HepG2 (cell line): ENCODE measurements around the gene PTCRA. TPM values are rescaled to one million over a fixed set of nuclear protein-coding genes. Genes with fewer than 3 reads are reported as not detected.
A peak's percentile ranks its signal among the peaks of the same experiment; 100 is the strongest.

Experiments used
- ATM ChIP-seq: fragments of 450-650 bp; IDR thresholded peaks from 2 replicates; pipeline ENCODE4 v1.7.1; 2017; ENCODE audit warnings: mild to moderate bottlenecking, borderline replicate concordance
- CBX1 ChIP-seq: IDR thresholded peaks from one replicate; pipeline ENCODE4 v1.6.1; 2016; ENCODE audit warnings: antibody characterized with exemption, low read depth
- EEA1 ChIP-seq: sonication (generic); formaldehyde crosslinking; IDR thresholded peaks from 2 replicates; pipeline ENCODE4 v1.5.1; 2020; ENCODE audit warnings: mild to moderate bottlenecking, missing genetic modification reagents, borderline replicate concordance
- HDAC2 ChIP-seq: sonication (generic); formaldehyde crosslinking; IDR thresholded peaks from 2 replicates; pipeline ENCODE4 v1.4.0; 2020; ENCODE audit warnings: missing genetic modification reagents
- KLF6 ChIP-seq: IDR thresholded peaks from 2 replicates; pipeline ENCODE4 v1.8.0; 2016; ENCODE audit warnings: missing biosample characterization, missing genetic modification reagents
- NCOA5 ChIP-seq: sonication (generic); formaldehyde crosslinking; IDR thresholded peaks from 2 replicates; pipeline ENCODE4 v1.4.0; 2020; ENCODE audit warnings: missing genetic modification reagents
- PAWR ChIP-seq: sonication (generic); formaldehyde crosslinking; IDR thresholded peaks from 2 replicates; pipeline ENCODE4 v1.4.0; 2020; ENCODE audit warnings: missing genetic modification reagents, mild to moderate bottlenecking, borderline replicate concordance
- SNAPC5 ChIP-seq: sonication (generic); formaldehyde crosslinking; IDR thresholded peaks from 2 replicates; pipeline ENCODE4 v1.8.1; 2023; ENCODE audit warnings: mild to moderate bottlenecking, missing genetic modification reagents, borderline replicate concordance
- THAP11 ChIP-seq: IDR thresholded peaks from 2 replicates; pipeline ENCODE4 v1.6.1; 2016; ENCODE audit warnings: missing biosample characterization, missing genetic modification reagents
- YY1 ChIP-seq: IDR thresholded peaks from 2 replicates; pipeline ENCODE4 v1.6.1; 2011; ENCODE audit warnings: low read length, low read depth, moderate library complexity, mild to moderate bottlenecking; ENCODE audit not compliant: insufficient read depth, insufficient replicate concordance
- ZNF138 ChIP-seq: sonication (generic); formaldehyde crosslinking; IDR thresholded peaks from 2 replicates; pipeline ENCODE4 v1.5.0; 2020; ENCODE audit warnings: mild to moderate bottlenecking, low read depth, missing genetic modification reagents
- ZNF512 ChIP-seq: sonication (generic); formaldehyde crosslinking; IDR thresholded peaks from 2 replicates; pipeline ENCODE4 v1.4.0; 2020; ENCODE audit warnings: mild to moderate bottlenecking, missing genetic modification reagents
- ZNF75D ChIP-seq: sonication (generic); formaldehyde crosslinking; IDR thresholded peaks from 2 replicates; pipeline ENCODE4 v1.8.1; 2023; ENCODE audit warnings: missing genetic modification reagents, mild to moderate bottlenecking, borderline replicate concordance
- ZNF800 ChIP-seq: sonication (generic); formaldehyde crosslinking; IDR thresholded peaks from 2 replicates; pipeline ENCODE4 v1.4.0; 2020; ENCODE audit warnings: missing genetic modification reagents
- ZNF841 ChIP-seq: sonication (generic); formaldehyde crosslinking; IDR thresholded peaks from 2 replicates; pipeline ENCODE4 v1.8.1; 2023; ENCODE audit warnings: missing genetic modification reagents, borderline replicate concordance
- polyA plus RNA-seq, 8 experiments: library from polyadenylated mRNA; depleted of rRNA in 3 of 8; stranded (reverse) in 7 of 8; unstranded in 1 of 8; fragments of >200 nt; fragmentation: Illumina TruSeq in 4 of 8; extraction: Trizol in 4 of 8; gene quantifications; 2 replicates each; pipeline versions ENCODE4 v1.2.1 to v1.2.3, GENCODE V29; 2011 to 2016; ENCODE audit warnings: low read depth in 4 of 8, missing spikeins in 1 of 8, mixed read lengths in 1 of 8; ENCODE audit not compliant: insufficient read depth in 1 of 8
- total RNA-seq, 5 experiments: library from RNA; depleted of rRNA; stranded (reverse); fragments of >200 nt; fragmentation: Illumina TruSeq; extraction: Trizol; gene quantifications; 2 replicates each; pipeline ENCODE4 v1.2.3, GENCODE V29; 2016; ENCODE audit warnings: low read depth in 1 of 5
- TF ChIP-seq, protein P1 (sequence below): sonication (generic); formaldehyde crosslinking; IDR thresholded peaks from 2 replicates; pipeline ENCODE4 v1.4.0; 2020; ENCODE audit warnings: missing genetic modification reagents, borderline replicate concordance
- TF ChIP-seq, protein P2 (sequence below): sonication (generic); formaldehyde crosslinking; IDR thresholded peaks from 2 replicates; pipeline ENCODE4 v1.4.0; 2020; ENCODE audit warnings: mild to moderate bottlenecking, missing genetic modification reagents
- TF ChIP-seq, protein P3 (sequence below): IDR thresholded peaks from 2 replicates; pipeline ENCODE4 v1.6.1; 2016; ENCODE audit warnings: control low read depth

The PTCRA gene
- total and polyA plus RNA-seq, 2 of the 13 experiments (the other 11 are each of a cell fraction or from before 2014, with no cell fraction given), result not detected

GRCh38 chr6:42928986-42929820, 13.3 kb downstream of the PTCRA start, which contains the start of gene CNPY3 (continued):
- TF ChIP-seq ZNF800, result peak; percentile 83; the same call in 1 of the 2 replicates
- peak; percentile 98 for TF ChIP-seq SNAPC5 (CRISPR knock-in tag)
- peak; percentile 66 for TF ChIP-seq YY1
- TF ChIP-seq, protein P1, sequence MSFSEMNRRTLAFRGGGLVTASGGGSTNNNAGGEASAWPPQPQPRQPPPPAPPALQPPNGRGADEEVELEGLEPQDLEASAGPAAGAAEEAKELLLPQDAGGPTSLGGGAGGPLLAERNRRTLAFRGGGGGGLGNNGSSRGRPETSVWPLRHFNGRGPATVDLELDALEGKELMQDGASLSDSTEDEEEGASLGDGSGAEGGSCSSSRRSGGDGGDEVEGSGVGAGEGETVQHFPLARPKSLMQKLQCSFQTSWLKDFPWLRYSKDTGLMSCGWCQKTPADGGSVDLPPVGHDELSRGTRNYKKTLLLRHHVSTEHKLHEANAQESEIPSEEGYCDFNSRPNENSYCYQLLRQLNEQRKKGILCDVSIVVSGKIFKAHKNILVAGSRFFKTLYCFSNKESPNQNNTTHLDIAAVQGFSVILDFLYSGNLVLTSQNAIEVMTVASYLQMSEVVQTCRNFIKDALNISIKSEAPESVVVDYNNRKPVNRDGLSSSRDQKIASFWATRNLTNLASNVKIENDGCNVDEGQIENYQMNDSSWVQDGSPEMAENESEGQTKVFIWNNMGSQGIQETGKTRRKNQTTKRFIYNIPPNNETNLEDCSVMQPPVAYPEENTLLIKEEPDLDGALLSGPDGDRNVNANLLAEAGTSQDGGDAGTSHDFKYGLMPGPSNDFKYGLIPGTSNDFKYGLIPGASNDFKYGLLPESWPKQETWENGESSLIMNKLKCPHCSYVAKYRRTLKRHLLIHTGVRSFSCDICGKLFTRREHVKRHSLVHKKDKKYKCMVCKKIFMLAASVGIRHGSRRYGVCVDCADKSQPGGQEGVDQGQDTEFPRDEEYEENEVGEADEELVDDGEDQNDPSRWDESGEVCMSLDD (CRISPR knock-in tag), result peak; percentile 65
- no peak; the same call in 1 of the 2 replicates for TF ChIP-seq ZNF512 (CRISPR knock-in tag)
- peak; percentile 95 for TF ChIP-seq HDAC2 (CRISPR knock-in tag)
- TF ChIP-seq, protein P2, sequence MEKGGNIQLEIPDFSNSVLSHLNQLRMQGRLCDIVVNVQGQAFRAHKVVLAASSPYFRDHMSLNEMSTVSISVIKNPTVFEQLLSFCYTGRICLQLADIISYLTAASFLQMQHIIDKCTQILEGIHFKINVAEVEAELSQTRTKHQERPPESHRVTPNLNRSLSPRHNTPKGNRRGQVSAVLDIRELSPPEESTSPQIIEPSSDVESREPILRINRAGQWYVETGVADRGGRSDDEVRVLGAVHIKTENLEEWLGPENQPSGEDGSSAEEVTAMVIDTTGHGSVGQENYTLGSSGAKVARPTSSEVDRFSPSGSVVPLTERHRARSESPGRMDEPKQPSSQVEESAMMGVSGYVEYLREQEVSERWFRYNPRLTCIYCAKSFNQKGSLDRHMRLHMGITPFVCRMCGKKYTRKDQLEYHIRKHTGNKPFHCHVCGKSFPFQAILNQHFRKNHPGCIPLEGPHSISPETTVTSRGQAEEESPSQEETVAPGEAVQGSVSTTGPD, result no peak
- TF ChIP-seq ZNF841, result peak; percentile 94; the same call in 1 of the 2 replicates
- TF ChIP-seq KLF6 (CRISPR knock-in tag), result peak; percentile 98
- TF ChIP-seq, protein P3, sequence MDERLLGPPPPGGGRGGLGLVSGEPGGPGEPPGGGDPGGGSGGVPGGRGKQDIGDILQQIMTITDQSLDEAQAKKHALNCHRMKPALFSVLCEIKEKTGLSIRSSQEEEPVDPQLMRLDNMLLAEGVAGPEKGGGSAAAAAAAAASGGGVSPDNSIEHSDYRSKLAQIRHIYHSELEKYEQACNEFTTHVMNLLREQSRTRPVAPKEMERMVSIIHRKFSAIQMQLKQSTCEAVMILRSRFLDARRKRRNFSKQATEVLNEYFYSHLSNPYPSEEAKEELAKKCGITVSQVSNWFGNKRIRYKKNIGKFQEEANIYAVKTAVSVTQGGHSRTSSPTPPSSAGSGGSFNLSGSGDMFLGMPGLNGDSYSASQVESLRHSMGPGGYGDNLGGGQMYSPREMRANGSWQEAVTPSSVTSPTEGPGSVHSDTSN, result no peak
- TF ChIP-seq THAP11 (CRISPR knock-in tag), result peak; percentile 86
- no peak for TF ChIP-seq NCOA5 (CRISPR knock-in tag)
- peak; percentile 82; the same call in 1 of the 2 replicates for TF ChIP-seq ZNF75D (CRISPR knock-in tag)
- peak; percentile 88; the same call in 1 of the 2 replicates for TF ChIP-seq ZNF138 (CRISPR knock-in tag)
- no peak for TF ChIP-seq PAWR (CRISPR knock-in tag)
- TF ChIP-seq CBX1, result peak; percentile 97
- no peak for TF ChIP-seq ATM
- TF ChIP-seq EEA1 (CRISPR knock-in tag), result no peak
